Activated naive CD4-positive, alpha-beta T cell treated with anti-CD3 and anti-CD28 coated beads, Interleukin-2, amount 50 U/mL, for 16 hours (primary cell): ENCODE measurements around the gene TMEM256.
"Not testable (repeated sequence)": the region's sequence is repeated elsewhere in the genome, so short reads cannot be mapped to it uniquely, and the experiment has no call there.

Experiments
- DNase-seq: peaks from one replicate; pipeline ENCODE4 v3.0.0-alpha.2; 2020

TMEM256 gene

GRCh38 chr17:7380855-7381683, 22.8 kb downstream of the TMEM256 start, which contains the start of gene TNK1:
Gene TNK1, plus strand, starts transcription at chr17:7381089. Its CDS starts 1,838 bp downstream, at chr17:7382927.
- no peak for DNase-seq

DNA sequence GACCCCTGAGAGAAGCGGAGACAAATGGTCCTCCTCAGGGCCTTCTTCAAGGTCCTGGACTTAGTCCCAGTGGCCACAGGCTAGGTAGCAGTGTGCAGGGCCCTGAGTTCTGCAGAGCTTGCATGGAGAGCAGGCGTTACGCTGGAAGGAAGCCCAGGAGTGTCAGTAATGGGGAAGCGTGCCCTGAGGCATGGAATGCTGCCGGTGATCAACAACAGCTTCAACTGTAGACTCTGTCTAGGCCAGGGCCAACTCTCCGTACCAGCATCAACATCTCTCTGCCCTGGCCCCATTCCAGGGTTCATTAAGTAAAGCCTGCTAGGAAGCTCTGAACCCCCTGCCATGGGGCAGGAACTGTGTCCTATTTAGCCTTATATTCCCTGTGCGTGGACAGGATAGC, 23.6 kb downstream of the TMEM256 start:
- no peak for DNase-seq

DNA sequence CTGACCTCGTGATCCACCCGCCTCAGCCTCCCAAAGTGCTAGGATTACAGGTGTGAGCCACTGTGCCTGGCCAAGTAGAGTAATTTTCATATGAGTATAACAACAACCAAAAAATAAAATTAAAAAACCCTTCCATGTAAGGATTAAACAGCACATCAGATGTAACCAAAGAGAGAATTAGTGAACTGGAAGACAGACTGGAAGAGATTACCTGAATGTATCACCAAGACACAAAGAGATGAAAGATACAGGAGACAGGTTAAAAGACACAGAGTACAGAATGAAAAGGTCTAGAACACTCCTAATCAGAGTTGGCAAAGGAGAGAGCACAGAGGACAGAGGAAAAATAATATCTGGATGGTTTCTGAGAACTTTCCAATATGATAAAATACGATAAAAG, 24.8 kb downstream of the TMEM256 start:
- no peak for DNase-seq

- DNase-seq = no peak
Measured at GRCh38 chr17:7374353-7374752, 29.5 kb downstream of the TMEM256 start.

DNA sequence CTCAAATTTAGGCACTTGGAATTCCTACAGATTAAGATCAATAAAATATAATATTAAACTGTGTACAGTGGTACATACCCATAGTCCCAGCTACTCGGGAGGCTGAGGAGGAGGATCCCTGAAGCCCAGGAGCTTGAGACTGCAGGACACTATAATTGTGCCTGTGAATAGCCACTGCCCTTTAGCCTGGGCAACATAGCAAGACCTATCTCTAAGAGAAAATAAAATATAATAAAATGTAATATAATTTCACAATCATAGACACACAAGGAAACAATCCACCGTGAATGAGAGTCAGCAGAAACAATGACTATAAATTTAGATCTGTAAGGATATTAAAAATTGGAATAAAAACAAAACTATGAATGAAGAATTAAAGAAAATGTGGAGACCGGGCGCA, 33.0 kb downstream of the TMEM256 start:
- DNase-seq = no peak

- DNase-seq = no peak
Measured at GRCh38 chr17:7369825-7370224, 34.1 kb downstream of the TMEM256 start.

DNA sequence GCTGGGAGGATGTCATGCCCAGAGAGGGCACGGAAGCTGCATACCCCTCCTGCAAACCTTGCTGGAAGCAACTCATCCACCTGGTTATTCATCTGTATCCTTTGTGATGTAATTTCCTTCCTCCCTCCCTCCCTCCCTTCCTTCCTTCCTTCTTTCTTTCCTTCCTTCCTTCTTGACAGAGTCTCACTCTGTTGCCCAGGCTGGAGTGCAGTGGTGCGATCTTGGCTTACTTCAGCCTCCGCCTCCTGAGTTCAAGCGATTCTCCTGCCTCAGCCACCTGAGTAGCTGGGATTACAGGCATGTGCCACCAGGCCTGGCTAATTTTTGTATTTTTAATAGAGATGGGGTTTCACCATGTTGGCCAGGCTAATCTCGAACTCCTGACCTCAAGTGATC, 35.3 kb downstream of the TMEM256 start:
- DNase-seq = not testable (repeated sequence)

DNA sequence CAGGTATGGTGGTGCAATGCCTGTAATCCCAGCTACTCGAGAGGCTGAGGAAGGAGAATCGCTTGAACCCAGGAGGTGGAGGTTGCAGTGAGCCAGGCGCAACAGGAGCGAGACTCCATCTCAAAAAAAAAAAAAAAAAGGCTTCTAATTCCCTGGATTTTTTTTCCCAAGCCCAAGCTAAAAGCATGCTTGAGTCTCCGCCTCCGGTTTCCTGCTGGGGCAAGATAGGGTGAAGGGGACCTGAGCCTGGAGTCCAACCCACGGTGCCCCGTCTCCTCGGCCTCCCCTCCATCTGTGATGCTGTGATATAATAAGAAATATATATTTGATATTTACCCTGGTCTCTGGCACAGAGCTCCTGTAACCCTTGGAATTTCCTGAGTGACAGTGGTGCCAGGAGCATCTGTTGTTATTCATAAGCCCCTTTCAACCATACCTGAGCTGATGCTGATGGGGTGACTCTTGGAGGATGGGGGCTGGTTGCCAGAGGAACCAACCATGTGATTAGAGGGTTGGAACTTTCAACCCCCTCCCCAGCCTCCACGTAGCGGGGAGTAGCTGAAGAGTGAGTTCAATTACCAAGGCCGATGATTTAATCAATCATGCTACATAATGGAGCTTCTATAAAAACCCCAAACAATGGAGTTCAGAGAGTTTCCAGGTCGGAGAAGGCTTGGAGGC, 35.8 kb downstream of the TMEM256 start:
- no peak for DNase-seq

DNA sequence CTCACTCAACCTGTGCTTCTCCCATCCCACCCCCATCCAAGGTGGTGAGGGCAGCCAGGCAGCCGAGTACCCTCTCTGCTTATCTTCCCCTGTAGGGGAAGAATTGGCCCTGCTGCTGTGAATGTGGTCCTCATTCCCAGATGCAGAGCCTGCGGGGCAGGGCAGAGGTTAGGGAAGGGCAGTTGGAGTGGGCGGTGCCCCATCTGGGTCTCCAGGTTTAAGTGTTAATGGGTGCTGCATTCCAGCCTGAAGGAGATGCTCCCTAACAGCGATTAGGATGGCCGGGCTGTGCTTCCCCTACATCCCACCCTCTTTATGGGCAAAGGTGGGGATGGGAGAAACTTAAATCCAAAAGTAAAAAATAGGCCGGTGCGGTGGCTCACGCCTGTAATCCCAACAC, 36.8 kb downstream of the TMEM256 start:
- no peak for DNase-seq

GRCh38 chr17:7365963-7366362, 37.9 kb downstream of the TMEM256 start:
- not testable (repeated sequence) for DNase-seq

DNA sequence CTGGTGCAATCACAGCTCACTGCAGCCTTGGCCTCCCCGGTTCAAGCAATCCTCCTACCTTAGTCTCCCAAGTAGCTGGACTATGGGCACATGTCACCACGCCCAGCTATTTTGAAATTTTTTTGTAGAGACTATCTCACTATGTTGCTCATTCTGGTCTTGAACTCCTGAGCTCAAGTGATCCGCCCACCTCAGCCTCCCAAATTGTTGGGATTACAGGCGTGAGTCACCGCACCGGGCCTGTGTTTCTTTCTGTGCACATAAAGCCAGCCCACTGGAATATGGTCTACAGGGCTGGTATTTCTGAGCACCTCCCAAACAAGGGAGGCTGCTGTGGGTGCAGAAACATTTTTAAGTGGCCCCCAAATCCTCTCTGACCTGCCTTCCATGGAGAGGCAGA, 40.6 kb downstream of the TMEM256 start:
- DNase-seq = no peak

DNA sequence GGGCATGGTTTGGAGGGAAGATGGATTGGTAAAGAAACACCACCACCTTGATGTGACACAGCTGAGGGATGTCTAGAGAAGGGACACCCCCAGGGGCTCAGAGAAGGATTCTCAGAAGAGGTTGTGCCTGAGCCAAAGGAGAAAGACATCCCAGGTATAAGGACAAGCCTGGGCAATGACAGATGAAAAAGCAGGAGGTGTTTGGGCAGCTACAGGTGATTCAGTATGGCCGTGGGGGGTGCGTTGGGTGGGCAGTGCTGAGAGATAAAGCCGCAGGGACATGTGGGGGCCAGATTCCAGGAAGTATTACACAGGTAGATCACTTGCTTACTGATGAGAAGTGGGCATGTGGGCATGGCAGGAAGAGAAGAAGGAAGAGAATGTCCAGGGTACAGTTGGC, 42.0 kb downstream of the TMEM256 start:
- DNase-seq = no peak

GRCh38 chr17:7357381-7357780, 46.5 kb downstream of the TMEM256 start:
- DNase-seq = no peak

GRCh38 chr17:7356756-7357155, 47.1 kb downstream of the TMEM256 start:
- DNase-seq = no peak

- DNase-seq = peak; percentile 84
Measured at GRCh38 chr17:7356072-7356549, 47.8 kb downstream of the TMEM256 start.

- no peak for DNase-seq
Measured at GRCh38 chr17:7355573-7355972, 48.3 kb downstream of the TMEM256 start.

DNA sequence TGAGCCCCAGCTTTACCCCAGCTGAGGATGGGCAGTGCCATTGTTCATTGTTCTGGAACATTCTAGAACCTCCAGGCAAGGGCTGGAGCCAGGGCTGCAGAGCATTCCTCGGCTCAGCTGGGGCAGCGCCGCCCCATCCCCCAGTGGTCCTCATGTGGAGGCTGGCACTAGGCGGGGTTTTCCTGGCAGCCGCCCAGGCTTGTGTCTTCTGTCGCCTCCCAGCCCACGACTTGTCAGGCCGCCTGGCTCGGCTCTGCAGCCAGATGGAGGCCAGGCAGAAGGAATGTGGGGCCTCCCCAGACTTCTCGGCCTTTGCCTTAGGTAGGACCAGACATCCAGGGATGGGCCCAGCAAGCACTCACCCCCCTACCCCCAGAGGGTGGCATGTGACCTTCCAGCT, 48.8 kb downstream of the TMEM256 start, which contains the start of gene TMEM95:
Gene TMEM95, plus strand, starts transcription at position 104 of the 400 bp plus-strand sequence. Its CDS starts 49 bp downstream, at position 153.
- no peak for DNase-seq

GRCh38 chr17:7354262-7354843, 49.5 kb downstream of the TMEM256 start:
- DNase-seq = no peak
